ENCODE results near the gene ACSS1.

GRCh38 chr20:24996449-24997377, 61.2 kb downstream of the ACSS1 start:
- TF ChIP-seq POLR2A (IDR thresholded peaks at IDR 0.05) (no peak), EP300 (IDR thresholded peaks at IDR 0.05) (no peak)

Data from tibial nerve (tissue), 3 donors.